H1 (cell line): Measurements from ENCODE around the gene GALNT12. TPM values are rescaled to one million over a fixed set of nuclear protein-coding genes. Genes with fewer than 3 reads are reported as not detected.
A peak's percentile ranks its signal among the peaks of the same experiment; 100 is the strongest.

ENCODE experiments used
- CTCF ChIA-PET: fragments of 300-600 bp; sonication (Branson Sonifier 250); formaldehyde crosslinking; loops from one replicate; lab custom pipeline; 2021; ENCODE audit not compliant: partially characterized antibody; lab: Charles Lee
- POLR2A ChIA-PET: fragments of 300-600 bp; sonication (Branson Sonifier 250); formaldehyde crosslinking; loops from one replicate; lab custom pipeline; 2021; ENCODE audit warnings: inconsistent platforms; ENCODE audit not compliant: partially characterized antibody; lab: Charles Lee
- DNase-seq, 2 experiments: peaks; one replicate each; pipeline versions ENCODE4 v3.0.0 to v3.0.0-alpha.2; 2010 to 2022; ENCODE audit warnings: low spot score in 2 of 2, low read depth in 1 of 2, mixed read lengths in 1 of 2
- FAIRE-seq: peaks from 2 replicates; lab custom pipeline; 2011; peaks lifted over from hg19 to GRCh38; lab: Jason Lieb, UNC
- H2AFZ ChIP-seq: 2 replicates; pipeline ENCODE4 v1.8.1; 2012; ENCODE audit warnings: low read length, inconsistent platforms
- H2AK5ac ChIP-seq: 2 replicates; pipeline ENCODE4 v1.6.1; 2013; ENCODE audit warnings: low read depth, low read length
- H2BK120ac ChIP-seq: replicated peaks from 2 replicates; pipeline ENCODE3; 2013; ENCODE audit warnings: low read depth, low read length, inconsistent platforms
- H2BK12ac ChIP-seq: 2 replicates; pipeline ENCODE4 v1.6.1; 2013; ENCODE audit warnings: low read depth, low read length
- H2BK15ac ChIP-seq: 2 replicates; pipeline ENCODE4 v1.6.1; 2013; ENCODE audit warnings: low read length
- H2BK20ac ChIP-seq: 2 replicates; pipeline ENCODE4 v1.6.1; 2013; ENCODE audit warnings: low read length
- H2BK5ac ChIP-seq: 2 replicates; pipeline ENCODE4 v1.6.1; 2013; ENCODE audit warnings: low read depth, low read length
- H3K14ac ChIP-seq: 2 replicates; pipeline ENCODE4 v1.6.1; 2013; ENCODE audit warnings: inconsistent platforms; ENCODE audit not compliant: insufficient read length
- H3K18ac ChIP-seq: 2 replicates; pipeline ENCODE4 v1.6.1; 2013; ENCODE audit warnings: low read length; ENCODE audit errors: extremely low read depth
- H3K23ac ChIP-seq: 2 replicates; pipeline ENCODE4 v1.6.1; 2013; ENCODE audit warnings: inconsistent platforms; ENCODE audit not compliant: insufficient read length
- H3K23me2 ChIP-seq: 2 replicates; pipeline ENCODE4 v1.6.1; 2013; ENCODE audit warnings: low read depth, low read length
- H3K27ac ChIP-seq: 2 replicates; pipeline ENCODE4 v1.6.1; 2011; ENCODE audit warnings: low read depth, low read length, inconsistent platforms
- H3K27me3 ChIP-seq, 4 experiments: replicated peaks in 1 of 4; 1 replicate in 1 of 4; 2 replicates in 3 of 4; pipeline versions ENCODE4 v1.6.1 to v1.8.1; 2011 to 2013; ENCODE audit warnings: low read length in 3 of 4, mild to moderate bottlenecking in 3 of 4, inconsistent platforms in 2 of 4, mixed read lengths in 2 of 4, moderate library complexity in 1 of 4; ENCODE audit not compliant: control insufficient read depth in 3 of 4, insufficient read depth in 3 of 4; ENCODE audit errors: extremely low read depth in 1 of 4
- H3K36me3 ChIP-seq, 4 experiments: 2 replicates each; pipeline versions ENCODE4 v1.6.1 to v1.8.1; 2011 to 2013; ENCODE audit warnings: mild to moderate bottlenecking in 4 of 4, low read length in 3 of 4, moderate library complexity in 2 of 4, control low read depth in 1 of 4, inconsistent platforms in 1 of 4; ENCODE audit not compliant: insufficient read depth in 4 of 4, control insufficient read depth in 2 of 4
- H3K4ac ChIP-seq: replicated peaks from 2 replicates; pipeline ENCODE3; 2013; ENCODE audit warnings: low read length, low read depth, mixed read lengths, inconsistent platforms; ENCODE audit not compliant: insufficient read length
- H3K4me1 ChIP-seq, 4 experiments: replicated peaks in 1 of 4; 1 replicate in 1 of 4; 2 replicates in 3 of 4; pipeline versions ENCODE4 v1.6.1 to v1.8.1; 2011 to 2013; ENCODE audit warnings: low read length in 3 of 4, inconsistent platforms in 2 of 4, mixed read lengths in 1 of 4; ENCODE audit not compliant: insufficient read depth in 4 of 4, control insufficient read depth in 3 of 4
- H3K4me2 ChIP-seq, 2 experiments: 2 replicates each; pipeline versions ENCODE4 v1.6.1 to v1.8.1; 2011 to 2013; ENCODE audit warnings: low read depth in 2 of 2, low read length in 2 of 2, control low read depth in 1 of 2, inconsistent platforms in 1 of 2, mild to moderate bottlenecking in 1 of 2; ENCODE audit not compliant: insufficient read depth in 1 of 2
- H3K4me3 ChIP-seq, 4 experiments: fragments of 200-600, 300-600 bp in 1 of 4; sonication (generic), shearing (Covaris generic), sonication (Bioruptor Twin) in 1 of 4; 2 replicates each; pipeline versions ENCODE4 v1.5.1 to v1.8.1; 2011 to 2016; ENCODE audit warnings: low read length in 4 of 4, low read depth in 3 of 4, control low read depth in 2 of 4, inconsistent platforms in 2 of 4, mild to moderate bottlenecking in 2 of 4, mixed read lengths in 1 of 4, moderate library complexity in 1 of 4; ENCODE audit not compliant: insufficient read depth in 2 of 4; ENCODE audit errors: extremely low read depth in 1 of 4
- H3K56ac ChIP-seq: replicated peaks from 2 replicates; pipeline ENCODE3; 2013; ENCODE audit warnings: low read depth, mild to moderate bottlenecking, mixed read lengths, low read length, inconsistent platforms; ENCODE audit not compliant: insufficient read length
- H3K79me1 ChIP-seq: 2 replicates; pipeline ENCODE4 v1.6.1; 2013; ENCODE audit warnings: low read depth, low read length, control low read depth
- H3K79me2 ChIP-seq, 2 experiments: 2 replicates each; pipeline versions ENCODE4 v1.6.1 to v1.8.1; 2012 to 2013; ENCODE audit warnings: low read length in 2 of 2, mild to moderate bottlenecking in 2 of 2, inconsistent platforms in 1 of 2; ENCODE audit not compliant: insufficient read depth in 2 of 2, control insufficient read depth in 1 of 2
- H3K9ac ChIP-seq, 4 experiments: replicated peaks in 1 of 4; 1 replicate in 1 of 4; 2 replicates in 3 of 4; pipeline versions ENCODE4 v1.6.1 to v1.8.1; 2011 to 2013; ENCODE audit warnings: low read depth in 3 of 4, low read length in 3 of 4, control low read depth in 2 of 4, mild to moderate bottlenecking in 2 of 4, moderate library complexity in 2 of 4, inconsistent platforms in 1 of 4; ENCODE audit errors: extremely low read depth in 1 of 4
- H3K9me3 ChIP-seq, 2 experiments: 2 replicates each; pipeline versions ENCODE4 v1.6.1 to v1.8.1; 2012 to 2013; ENCODE audit warnings: mild to moderate bottlenecking in 2 of 2, moderate library complexity in 2 of 2, control low read depth in 1 of 2, inconsistent platforms in 1 of 2, low read depth in 1 of 2, low read length in 1 of 2, mixed read lengths in 1 of 2; ENCODE audit not compliant: insufficient read depth in 2 of 2
- H4K20me1 ChIP-seq, 2 experiments: replicated peaks in 1 of 2; 2 replicates each; pipeline versions ENCODE3 to v1.8.1; 2011 to 2013; ENCODE audit warnings: inconsistent platforms in 2 of 2, low read length in 2 of 2, mild to moderate bottlenecking in 1 of 2; ENCODE audit not compliant: insufficient read depth in 2 of 2, control insufficient read depth in 1 of 2
- H4K5ac ChIP-seq: 2 replicates; pipeline ENCODE4 v1.6.1; 2013; ENCODE audit warnings: low read length, low read depth, mixed read lengths, inconsistent platforms; ENCODE audit not compliant: insufficient read length
- H4K8ac ChIP-seq: 2 replicates; pipeline ENCODE4 v1.8.0; 2013; ENCODE audit warnings: mild to moderate bottlenecking, moderate library complexity, low read length, inconsistent platforms; ENCODE audit not compliant: insufficient read depth; ENCODE audit errors: extremely low read depth
- H4K91ac ChIP-seq: replicated peaks from 2 replicates; pipeline ENCODE3; 2013; ENCODE audit warnings: low read length, mixed read lengths, inconsistent platforms; ENCODE audit not compliant: insufficient read length
- BCL11A ChIP-seq, 2 experiments: IDR thresholded peaks; one replicate each; pipeline ENCODE4 v1.6.1; 2011; ENCODE audit warnings: low read depth in 2 of 2, low read length in 2 of 2, mild to moderate bottlenecking in 2 of 2
- CTCF ChIP-seq, 3 experiments: IDR thresholded peaks; 1 replicate in 2 of 3; 2 replicates in 1 of 3; pipeline versions ENCODE4 v1.5.1 to v1.6.1; 2011; ENCODE audit warnings: low read length in 3 of 3, mild to moderate bottlenecking in 3 of 3, inconsistent platforms in 2 of 3, low read depth in 1 of 3, moderate library complexity in 1 of 3; ENCODE audit not compliant: insufficient read depth in 1 of 3; ENCODE audit errors: control extremely low read depth in 1 of 3
- JUND ChIP-seq: IDR thresholded peaks from 2 replicates; pipeline ENCODE4 v1.6.1; 2011; ENCODE audit warnings: mild to moderate bottlenecking, improper control_type of control experiment, low read length
- KDM1A ChIP-seq: fragments of 200-600, 300-600 bp; sonication (generic); IDR thresholded peaks from 2 replicates; pipeline ENCODE4 v1.7.1; 2016; ENCODE audit warnings: mild to moderate bottlenecking, low read length, borderline replicate concordance
- KDM5A ChIP-seq: fragments of 200-600 bp; IDR thresholded peaks from 2 replicates; pipeline ENCODE4 v1.7.1; 2012; ENCODE audit warnings: mild to moderate bottlenecking, low read length, inconsistent platforms, mixed read lengths
- MAFK ChIP-seq: IDR thresholded peaks from 2 replicates; pipeline ENCODE4 v1.6.1; 2012; ENCODE audit warnings: low read depth, mild to moderate bottlenecking, improper control_type of control experiment, low read length
- POLR2A ChIP-seq, 2 experiments: IDR thresholded peaks; 1 replicate in 1 of 2; 2 replicates in 1 of 2; pipeline ENCODE4 v1.6.1; 2011; ENCODE audit warnings: low read depth in 2 of 2, low read length in 2 of 2, mild to moderate bottlenecking in 2 of 2; ENCODE audit errors: control extremely low read depth in 1 of 2
- SUZ12 ChIP-seq: fragments of 200-600 bp; sonication (generic); IDR thresholded peaks from 2 replicates; pipeline ENCODE4 v1.6.1; 2012; ENCODE audit warnings: mild to moderate bottlenecking, inconsistent platforms, low read length, moderate library complexity, mixed read lengths
- TBP ChIP-seq: IDR thresholded peaks from 2 replicates; pipeline ENCODE4 v1.6.1; 2011; ENCODE audit warnings: low read depth, low read length, improper control_type of control experiment
- TCF12 ChIP-seq: IDR thresholded peaks from 2 replicates; pipeline ENCODE4 v1.6.1; 2011; ENCODE audit warnings: low read depth, mild to moderate bottlenecking, low read length
- TEAD4 ChIP-seq: IDR thresholded peaks from 2 replicates; pipeline ENCODE4 v1.6.1; 2012; ENCODE audit warnings: low read depth, low read length, inconsistent platforms, mixed read lengths
- WGBS, 2 experiments: shearing (Covaris generic) in 1 of 2; methylation state at CpG; one replicate each; pipeline versions ENCODE4 v1.1.6 to v1.1.7; 2013 to 2015; ENCODE audit warnings: low lambda C conversion rate in 2 of 2, mixed read lengths in 2 of 2, inconsistent platforms in 1 of 2, low coverage in 1 of 2, missing lambda C conversion rate in 1 of 2; ENCODE audit not compliant: insufficient replicate concordance in 2 of 2, insufficient coverage in 1 of 2, insufficient read length in 1 of 2; ENCODE audit errors: extremely low coverage in 1 of 2, missing lambda C conversion rate in 1 of 2; 5-methylcytosine and 5-hydroxymethylcytosine counted together
- polyA plus RNA-seq, 7 experiments: library from polyadenylated mRNA; depleted of rRNA in 3 of 7; stranded (reverse) in 5 of 7; unstranded in 2 of 7; fragments of >200 nt in 5 of 7; fragments of 200-250 nt in 2 of 7; gene quantifications; 1 replicate in 5 of 7; 2 replicates in 1 of 7; 4 replicates in 1 of 7; pipeline versions ENCODE4 v1.2.1 to v1.2.3, GENCODE V29; 2011 to 2013; ENCODE audit warnings: missing spikeins in 2 of 7, mixed read lengths in 2 of 7
- total RNA-seq: library from RNA; stranded (reverse); fragmentation: NEBNext Ultra II Directional; extraction: Animal tissue kit (Norgen Biotek cat#: 25700); gene quantifications from 2 replicates; pipeline ENCODE4 v1.2.1, GENCODE V29; 2021

Gene GALNT12
- total and polyA plus RNA-seq, 2 of the 8 experiments (the other 6 are each of a cell fraction or from before 2014, with no cell fraction given): 16.2 to 19.6 TPM

- no peak for FAIRE-seq
- H4K20me1 ChIP-seq: no peaks in the 10 kb centered on the region
- POLR2A ChIA-PET: interaction anchor here (0.7 to 1.8 kb wide), 2 partner anchors 10 to 13 kb away, joined by 3 to 7 read pairs; no protein-coding TSS in a partner anchor
- H2BK120ac ChIP-seq: no peak overlapping the region
- H3K56ac ChIP-seq: no peak overlapping the region
- H4K8ac ChIP-seq: no peak overlapping the region
- H3K18ac ChIP-seq: peak overlapping the region; percentile 15
- no peak overlapping the region for H2BK5ac ChIP-seq
- H3K79me2 ChIP-seq: no peaks in the 10 kb centered on the region
- H4K91ac ChIP-seq: peak overlapping the region; percentile 2
- peaks cover 0 to 11% (median 2%) of the 10 kb centered on the region in 4 experiments; a peak in 5 of 7 replicates for H3K4me1 ChIP-seq
- H3K4me3 ChIP-seq: no peak overlapping the region
- H3K14ac ChIP-seq: no peak overlapping the region
- H3K9me3 ChIP-seq: no peaks in the 10 kb centered on the region
- H3K4me2 ChIP-seq: no peak overlapping the region
- no peaks in the 10 kb centered on the region for H3K23me2 ChIP-seq
- TF ChIP-seq TEAD4 (no peak), SUZ12 (no peak), TBP (no peak), CTCF (IDR thresholded peaks at IDR 0.05; ENCODE audit: control extremely low read depth in 1 of 3, insufficient read depth in 1 of 3, low read depth in 1 of 3, low read length in 3 of 3) (no peak), JUND (no peak), KDM1A (no peak), TCF12 (no peak), BCL11A (IDR thresholded peaks at IDR 0.05; ENCODE audit: low read depth in 2 of 2, low read length in 2 of 2) (no peak), POLR2A (IDR thresholded peaks at IDR 0.05; ENCODE audit: control extremely low read depth in 1 of 2, low read depth in 2 of 2, low read length in 2 of 2) (no peak), KDM5A (no peak), MAFK (no peak)
- TF ChIP-seq, all 59 proteins: peak for 0
- no peak overlapping the region for H2AK5ac ChIP-seq
- no peak overlapping the region for H3K23ac ChIP-seq
- 92% methylated on average over 1 of the region's 1 CpG; no CpG with 5 or more reads in 1 of the 2 experiments for WGBS, 2 experiments
- no peaks in the 10 kb centered on the region for H3K79me1 ChIP-seq
- H3K36me3 ChIP-seq: no peaks in the 10 kb centered on the region
- no peak overlapping the region for H2AFZ ChIP-seq
- H3K9ac ChIP-seq: no peak overlapping the region
- H3K27me3 ChIP-seq: no peaks in the 10 kb centered on the region; a peak in 1 of 7 replicates
- no peak overlapping the region for H3K27ac ChIP-seq
- H2BK12ac ChIP-seq: no peak overlapping the region
- CTCF ChIA-PET: interaction anchor here (0.6 to 3.3 kb wide), 7 partner anchors 10 to 339 kb away, joined by 3 to 19 read pairs (median 4); no protein-coding TSS in a partner anchor
- peak in 1 of 2 experiments; percentile 39 for DNase-seq
- no peak overlapping the region for H2BK15ac ChIP-seq
- H3K4ac ChIP-seq: no peak overlapping the region
- no peak overlapping the region for H2BK20ac ChIP-seq
- H4K5ac ChIP-seq: no peak overlapping the region
Measured at GRCh38 chr9:98801969-98802371, 5.5 kb upstream of the GALNT12 start.
